Karpas-422 (cell line): Measurements from ENCODE around the gene HECW1. TPM values are rescaled to one million over a fixed set of nuclear protein-coding genes. Genes with fewer than 3 reads are reported as not detected.
"Not testable (repeated sequence)": the region's sequence is repeated elsewhere in the genome, so short reads cannot be mapped to it uniquely, and the experiment has no call there.

Experiments
- DNase-seq: peaks from one replicate; pipeline ENCODE4 v3.0.0-alpha.2; 2015
- H2AFZ ChIP-seq: fragments of 200-600 bp; sonication (generic); 2 replicates; pipeline ENCODE4 v1.6.1; 2014; ENCODE audit warnings: antibody characterized with exemption, low read length, mixed read lengths
- H3K27ac ChIP-seq: fragments of 200-600 bp; sonication (generic); 2 replicates; pipeline ENCODE4 v1.5.1; 2014; ENCODE audit warnings: mild to moderate bottlenecking, low read length, moderate library complexity
- H3K27me3 ChIP-seq: fragments of 200-600 bp; sonication (generic); 2 replicates; pipeline ENCODE4 v1.6.1; 2014; ENCODE audit warnings: low read length, mixed read lengths
- H3K36me3 ChIP-seq: fragments of 200-600 bp; sonication (generic); 2 replicates; pipeline ENCODE4 v1.6.1; 2014; ENCODE audit warnings: low read length, mixed read lengths; ENCODE audit not compliant: insufficient read depth
- H3K4me1 ChIP-seq: fragments of 200-600 bp; sonication (generic); 2 replicates; pipeline ENCODE4 v1.6.1; 2014; ENCODE audit warnings: mild to moderate bottlenecking, low read length, mixed read lengths
- H3K4me2 ChIP-seq: fragments of 200-600 bp; sonication (generic); 2 replicates; pipeline ENCODE4 v1.6.1; 2014; ENCODE audit warnings: low read length, low read depth, mild to moderate bottlenecking; ENCODE audit not compliant: poor library complexity, severe bottlenecking
- H3K4me3 ChIP-seq: fragments of 200-600 bp; sonication (generic); 2 replicates; pipeline ENCODE4 v1.5.1; 2014; ENCODE audit warnings: mild to moderate bottlenecking, antibody characterized with exemption, low read length, mixed read lengths
- H3K79me2 ChIP-seq: fragments of 200-600 bp; sonication (generic); 2 replicates; pipeline ENCODE4 v1.6.1; 2014; ENCODE audit warnings: mild to moderate bottlenecking, low read length, mixed read lengths
- H3K9ac ChIP-seq: fragments of 200-600 bp; sonication (generic); 2 replicates; pipeline ENCODE4 v1.6.0; 2014; ENCODE audit warnings: low read length
- H3K9me2 ChIP-seq: fragments of 200-600 bp; sonication (generic), shearing (Covaris generic); replicated peaks from 2 replicates; pipeline ENCODE4 v1.6.0; 2014; ENCODE audit warnings: mild to moderate bottlenecking, low read length, moderate library complexity; ENCODE audit not compliant: insufficient read depth
- H3K9me3 ChIP-seq: fragments of 300-700, 200-600 bp; sonication (generic); 2 replicates; pipeline ENCODE4 v1.6.1; 2014; ENCODE audit warnings: low read length, mixed read lengths
- H4K20me1 ChIP-seq: fragments of 200-600 bp; sonication (generic); 2 replicates; pipeline ENCODE4 v1.6.1; 2014; ENCODE audit warnings: mild to moderate bottlenecking, antibody characterized with exemption, low read length, low read depth; ENCODE audit not compliant: insufficient read depth
- total RNA-seq: library from RNA; depleted of rRNA; stranded (reverse); fragments of >200 nt; shearing (Covaris generic); gene quantifications from 2 replicates; pipeline ENCODE4 v1.2.3, GENCODE V29; 2014; ENCODE audit warnings: low replicate concordance

Gene HECW1
- total RNA-seq, 1 experiment from 2014 or later, result not detected

DNA sequence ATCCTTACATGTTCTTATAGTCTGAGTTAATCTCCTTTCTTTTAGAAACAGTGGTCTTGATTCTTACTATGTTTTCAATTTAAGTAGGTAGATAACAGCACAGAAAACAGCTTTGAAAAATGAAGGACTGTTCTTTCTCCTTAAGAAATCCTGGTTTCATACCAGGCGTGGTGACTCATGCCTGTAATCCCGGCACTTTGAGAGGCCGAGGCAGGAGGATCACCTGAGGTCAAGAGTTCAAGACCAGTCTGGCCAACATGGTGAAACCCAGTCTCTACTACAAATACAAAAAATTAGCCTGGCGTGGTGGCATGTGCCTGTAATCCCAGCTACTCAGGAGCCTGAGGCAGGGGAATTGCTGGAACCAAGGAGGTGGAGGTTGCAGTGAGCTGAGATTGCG is 484.0 kb downstream of the HECW1 start:
- DNase-seq, H2AFZ ChIP-seq, H3K27me3 ChIP-seq, H4K20me1 ChIP-seq, H3K9ac ChIP-seq, H3K27ac ChIP-seq, H3K4me3 ChIP-seq, H3K36me3 ChIP-seq, H3K79me2 ChIP-seq, H3K9me2 ChIP-seq, H3K9me3 ChIP-seq, H3K4me2 ChIP-seq, H3K4me1 ChIP-seq: not testable (repeated sequence)

DNA sequence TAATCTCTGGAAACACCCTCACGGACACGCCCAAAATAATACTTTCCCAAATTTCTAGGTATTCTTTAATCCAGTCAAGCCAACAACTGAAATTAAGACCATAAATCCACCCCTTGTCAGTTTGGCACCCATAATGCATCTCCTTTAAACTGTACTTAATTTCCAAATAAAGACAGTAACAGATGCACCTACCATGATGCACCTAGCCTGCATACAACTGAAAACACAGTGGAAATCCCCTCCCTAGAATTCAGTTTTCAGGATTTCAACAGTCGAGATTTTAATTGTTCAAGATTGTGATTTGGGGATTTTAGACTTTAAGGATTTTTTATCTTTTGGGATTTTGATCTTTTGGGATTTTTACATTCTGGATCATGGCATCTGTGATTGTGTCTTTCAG is 487.6 kb downstream of the HECW1 start:
- no peaks in the 10 kb centered on the region for H3K9me3 ChIP-seq
- no peaks in the 10 kb centered on the region for H3K4me1 ChIP-seq
- H3K27me3 ChIP-seq, result no peaks in the 10 kb centered on the region
- H3K9me2 ChIP-seq, result no peaks in the 10 kb centered on the region
- no peaks in the 10 kb centered on the region; the same call in 1 of the 2 replicates for H4K20me1 ChIP-seq
- H3K27ac ChIP-seq, result no peak overlapping the region
- no peak overlapping the region for H3K4me2 ChIP-seq
- H3K79me2 ChIP-seq, result no peaks in the 10 kb centered on the region
- H3K9ac ChIP-seq, result no peak overlapping the region
- H3K4me3 ChIP-seq, result no peak overlapping the region
- H2AFZ ChIP-seq, result no peak overlapping the region
- H3K36me3 ChIP-seq, result no peaks in the 10 kb centered on the region
- no peak for DNase-seq

DNA sequence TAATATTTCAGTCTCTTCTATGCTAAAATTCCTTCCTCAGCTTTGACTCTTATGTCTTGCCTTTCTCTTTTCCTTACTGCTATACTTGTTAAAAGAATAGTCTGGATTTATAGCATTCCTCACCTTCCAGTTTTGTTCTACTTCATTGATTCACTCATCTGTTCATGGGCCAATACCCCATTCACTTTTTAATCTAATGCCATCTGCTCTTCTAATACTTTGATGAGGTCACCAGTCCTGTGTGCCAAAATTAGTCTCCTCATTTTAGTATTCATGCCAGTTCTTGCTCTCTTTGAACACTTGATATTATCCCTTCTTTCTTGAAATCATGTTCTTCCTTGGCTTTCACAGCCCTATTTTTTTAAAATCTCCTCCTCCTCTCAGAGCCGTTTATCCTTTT is 489.8 kb downstream of the HECW1 start:
- H3K4me1 ChIP-seq, result no peaks in the 10 kb centered on the region
- H3K9me2 ChIP-seq, result no peaks in the 10 kb centered on the region
- H4K20me1 ChIP-seq, result no peaks in the 10 kb centered on the region; the same call in 1 of the 2 replicates
- no peak for DNase-seq
- no peaks in the 10 kb centered on the region for H3K9me3 ChIP-seq
- H3K4me2 ChIP-seq, result no peak overlapping the region
- H3K79me2 ChIP-seq, result no peaks in the 10 kb centered on the region
- H3K36me3 ChIP-seq, result no peaks in the 10 kb centered on the region
- H3K27ac ChIP-seq, result no peak overlapping the region
- no peaks in the 10 kb centered on the region for H3K27me3 ChIP-seq
- no peak overlapping the region for H3K9ac ChIP-seq
- H3K4me3 ChIP-seq, result no peak overlapping the region
- no peak overlapping the region for H2AFZ ChIP-seq

DNA sequence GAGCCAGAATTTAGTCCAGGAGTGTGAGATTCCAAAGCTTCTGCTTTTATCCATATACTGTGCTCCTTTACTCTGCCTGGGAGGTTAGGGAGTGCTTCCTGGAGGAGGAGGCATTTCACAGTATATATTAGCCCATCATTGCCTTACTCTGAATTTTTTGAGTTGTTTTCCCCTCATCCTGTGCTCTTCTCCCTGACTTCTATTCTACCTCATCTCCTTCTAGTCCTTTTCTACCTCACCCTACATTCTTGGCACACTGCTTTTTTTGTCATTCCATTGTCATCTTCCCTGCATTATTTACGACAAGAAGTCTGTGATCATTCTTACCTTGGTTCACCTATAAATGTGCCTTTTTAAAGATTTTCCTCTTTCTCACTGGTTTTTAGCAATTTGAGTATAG is 491.8 kb downstream of the HECW1 start:
- H3K4me2 ChIP-seq, result no peak overlapping the region
- DNase-seq, result no peak
- no peaks in the 10 kb centered on the region for H3K79me2 ChIP-seq
- H3K4me3 ChIP-seq, result no peak overlapping the region
- no peaks in the 10 kb centered on the region; the same call in 1 of the 2 replicates for H4K20me1 ChIP-seq
- no peaks in the 10 kb centered on the region for H3K9me3 ChIP-seq
- no peaks in the 10 kb centered on the region for H3K36me3 ChIP-seq
- H2AFZ ChIP-seq, result no peak overlapping the region
- H3K9ac ChIP-seq, result no peak overlapping the region
- H3K9me2 ChIP-seq, result no peaks in the 10 kb centered on the region
- H3K27me3 ChIP-seq, result no peaks in the 10 kb centered on the region
- no peaks in the 10 kb centered on the region for H3K4me1 ChIP-seq
- no peak overlapping the region for H3K27ac ChIP-seq

DNA sequence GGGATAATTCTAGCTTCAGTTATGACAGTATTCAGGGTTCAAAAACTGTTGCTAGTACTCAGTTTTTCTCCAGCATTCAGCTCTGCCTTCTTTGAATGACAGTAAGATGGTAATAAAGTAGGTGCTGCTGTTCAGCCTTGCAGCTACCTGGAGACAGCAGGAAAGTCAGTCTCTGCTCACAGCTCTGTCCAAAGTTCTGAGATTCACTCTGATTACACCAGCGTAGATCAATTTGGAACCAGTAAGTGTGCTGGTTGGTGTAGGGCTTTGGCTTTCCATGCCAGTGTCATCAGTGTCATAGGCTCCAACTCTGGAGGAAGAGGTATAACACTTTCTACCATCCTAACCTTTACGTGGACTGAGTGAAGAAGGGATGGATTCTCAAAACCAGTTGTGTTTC is 496.6 kb downstream of the HECW1 start:
- Histone ChIP-seq H3K4me2 (no peak overlapping the region), H3K9ac (no peak overlapping the region), H3K4me3 (no peak overlapping the region), H3K27me3 (no peaks in the 10 kb centered on the region), H3K9me2 (no peaks in the 10 kb centered on the region), H3K79me2 (no peaks in the 10 kb centered on the region), H2AFZ (no peak overlapping the region), H3K36me3 (no peaks in the 10 kb centered on the region), H3K27ac (no peak overlapping the region), H3K9me3 (no peaks in the 10 kb centered on the region), H3K4me1 (peaks cover 6% of the 10 kb centered on the region), H4K20me1 (no peaks in the 10 kb centered on the region; the same call in 1 of the 2 replicates)
- DNase-seq, result no peak

DNA sequence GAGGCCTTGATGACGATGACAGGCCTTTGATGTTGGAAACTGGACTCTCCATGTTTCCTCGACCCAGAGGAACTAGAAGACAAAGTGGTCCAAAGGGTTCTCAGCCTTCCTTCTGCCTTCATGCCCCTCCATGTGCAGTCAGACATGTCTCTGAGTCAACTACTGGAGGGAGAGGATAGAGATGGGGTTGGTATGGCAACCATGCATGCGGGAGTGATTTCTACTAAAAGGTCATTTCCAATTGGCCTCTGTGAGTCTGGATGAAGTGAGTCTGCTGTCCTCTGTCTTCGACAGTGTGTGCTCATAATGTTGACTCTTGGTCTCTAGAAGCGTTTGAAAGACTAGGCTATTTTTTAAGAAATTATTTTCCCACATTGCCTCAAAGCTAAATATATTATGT is 499.7 kb downstream of the HECW1 start:
- Histone ChIP-seq H3K27ac (no peak overlapping the region), H3K9ac (no peak overlapping the region), H4K20me1 (no peaks in the 10 kb centered on the region), H3K9me2 (no peaks in the 10 kb centered on the region), H3K36me3 (no peaks in the 10 kb centered on the region), H3K4me2 (no peak overlapping the region), H3K4me1 (peaks cover 6% of the 10 kb centered on the region), H3K4me3 (no peak overlapping the region), H2AFZ (no peak overlapping the region), H3K27me3 (no peaks in the 10 kb centered on the region), H3K79me2 (no peaks in the 10 kb centered on the region), H3K9me3 (no peaks in the 10 kb centered on the region)
- DNase-seq, result no peak

DNA sequence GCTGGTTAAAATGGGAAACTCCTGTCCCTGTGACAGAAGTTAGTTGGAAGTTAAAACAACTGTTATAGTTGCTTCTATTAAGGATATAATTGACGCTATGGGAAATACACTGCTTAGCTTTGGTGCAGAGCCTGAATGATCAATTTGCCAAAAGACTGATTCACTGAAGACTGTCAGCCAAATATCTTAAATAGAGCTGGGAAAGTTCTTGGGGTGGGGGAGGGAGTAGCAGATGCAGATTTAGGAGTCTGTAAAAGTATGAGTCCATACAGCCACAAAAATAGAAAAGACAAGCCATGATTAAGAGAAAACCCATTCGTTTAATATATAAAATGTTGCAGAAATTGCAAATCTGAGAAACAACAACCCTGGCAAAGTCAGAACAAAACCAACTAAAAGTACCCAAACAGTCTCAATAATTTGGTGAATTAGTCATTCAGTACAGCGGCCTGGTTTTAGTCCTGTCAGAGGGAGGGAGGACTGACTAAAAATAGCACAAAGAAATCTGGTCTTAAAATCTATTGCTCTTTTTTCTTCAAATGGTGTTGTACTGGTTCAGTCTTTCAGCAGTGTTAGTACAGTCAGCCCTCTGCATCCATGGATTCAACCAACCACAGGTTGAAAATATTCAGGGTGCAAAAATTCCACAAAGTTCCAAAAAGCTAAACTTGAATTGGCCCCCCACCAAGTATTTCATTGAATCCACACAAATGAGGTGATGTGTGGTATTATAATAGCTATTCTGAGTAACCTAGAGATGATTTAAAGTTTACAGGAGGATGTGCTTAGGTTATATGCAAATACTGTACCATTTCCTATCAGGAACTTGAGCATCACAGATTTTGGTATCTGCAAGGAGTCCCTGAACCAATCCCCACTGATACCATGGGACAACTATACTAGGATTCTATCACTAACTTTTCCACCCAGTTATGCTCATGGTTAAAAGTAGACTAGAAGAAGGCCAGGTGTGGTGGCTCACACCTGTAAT is 500.4 kb downstream of the HECW1 start:
- no peaks in the 10 kb centered on the region for H4K20me1 ChIP-seq
- no peaks in the 10 kb centered on the region for H3K79me2 ChIP-seq
- no peak for DNase-seq
- no peak overlapping the region for H3K27ac ChIP-seq
- H3K4me2 ChIP-seq, result no peak overlapping the region
- H3K27me3 ChIP-seq, result no peaks in the 10 kb centered on the region
- no peaks in the 10 kb centered on the region for H3K36me3 ChIP-seq
- H2AFZ ChIP-seq, result no peak overlapping the region
- H3K4me3 ChIP-seq, result no peak overlapping the region
- H3K9me3 ChIP-seq, result no peaks in the 10 kb centered on the region
- H3K4me1 ChIP-seq, result peaks cover 6% of the 10 kb centered on the region
- H3K9ac ChIP-seq, result no peak overlapping the region
- H3K9me2 ChIP-seq, result no peaks in the 10 kb centered on the region
